Esophagus squamous epithelium (tissue), 5 donors: ENCODE results near the gene COL18A1. TPM values are rescaled to one million over a fixed set of nuclear protein-coding genes. Genes with fewer than 3 reads are reported as not detected.

Source experiments
- DNase-seq: peaks from one replicate; lab custom pipeline; 2025; lab: John Stamatoyannopoulos, UW
- H3K27ac ChIP-seq, 4 donors: fragments of 200-600 bp; sonication (generic); one replicate each; pipeline ENCODE4 v1.5.1; 2016 to 2019; ENCODE audit warnings: mild to moderate bottlenecking in 1 of 4
- H3K27me3 ChIP-seq, 4 donors: fragments of 200-600 bp; sonication (generic); 1 replicate in 3 of 4; 2 replicates in 1 of 4; pipeline versions ENCODE4 v1.5.1 to v1.6.0; 2017 to 2021; ENCODE audit warnings: antibody characterized with exemption in 1 of 4
- H3K36me3 ChIP-seq, 3 donors: fragments of 200-600 bp; sonication (generic); one replicate each; pipeline ENCODE4 v1.5.1; 2016 to 2019
- H3K4me1 ChIP-seq, 3 donors: fragments of 200-600 bp; sonication (generic); one replicate each; pipeline ENCODE4 v1.5.1; 2017 to 2019
- H3K4me3 ChIP-seq, 4 donors: fragments of 200-600 bp; sonication (generic); 1 replicate in 3 of 4; 2 replicates in 1 of 4; pipeline ENCODE4 v1.5.1; 2016 to 2019; ENCODE audit warnings: mild to moderate bottlenecking in 2 of 4, moderate library complexity in 1 of 4
- H3K9me3 ChIP-seq, 3 donors: fragments of 200-600 bp; sonication (generic); one replicate each; pipeline ENCODE4 v1.5.1; 2016 to 2019
- CTCF ChIP-seq, 6 experiments: fragments of 450-650 bp in 4 of 6; fragments of 200-600 bp in 2 of 6; sonication (generic) in 2 of 6; IDR thresholded peaks; one replicate each; pipeline ENCODE4 v1.5.1; 2016 to 2019; ENCODE audit warnings: antibody characterized with exemption in 6 of 6, mild to moderate bottlenecking in 4 of 6, moderate library complexity in 4 of 6
- POLR2A ChIP-seq, 4 donors: fragments of 450-650 bp; IDR thresholded peaks; one replicate each; pipeline ENCODE4 v1.6.1; 2017; ENCODE audit warnings: antibody characterized with exemption in 4 of 4, mild to moderate bottlenecking in 4 of 4, moderate library complexity in 3 of 4
- WGBS, 2 donors: methylation state at CpG; one replicate each; pipeline ENCODE4 v1.1.5; 2018; 5-methylcytosine and 5-hydroxymethylcytosine counted together
- intact Hi-C: fragments of 100-400 bp; cut with DNase I; formaldehyde crosslinking; loops from one replicate; pipeline ENCODE4 v1.15.0; 2022
- total RNA-seq, 4 donors: library from RNA; depleted of rRNA; stranded (reverse); fragments of >200 nt; gene quantifications; one replicate each; pipeline ENCODE4 v1.1.0, GENCODE V29; 2016
- donor health status: DM: yes; HTN: yes; CAD: no.

The COL18A1 gene
- total RNA-seq, 4 donors from 2014 or later: 38.9 to 69.0 (median 52.5) TPM

DNA sequence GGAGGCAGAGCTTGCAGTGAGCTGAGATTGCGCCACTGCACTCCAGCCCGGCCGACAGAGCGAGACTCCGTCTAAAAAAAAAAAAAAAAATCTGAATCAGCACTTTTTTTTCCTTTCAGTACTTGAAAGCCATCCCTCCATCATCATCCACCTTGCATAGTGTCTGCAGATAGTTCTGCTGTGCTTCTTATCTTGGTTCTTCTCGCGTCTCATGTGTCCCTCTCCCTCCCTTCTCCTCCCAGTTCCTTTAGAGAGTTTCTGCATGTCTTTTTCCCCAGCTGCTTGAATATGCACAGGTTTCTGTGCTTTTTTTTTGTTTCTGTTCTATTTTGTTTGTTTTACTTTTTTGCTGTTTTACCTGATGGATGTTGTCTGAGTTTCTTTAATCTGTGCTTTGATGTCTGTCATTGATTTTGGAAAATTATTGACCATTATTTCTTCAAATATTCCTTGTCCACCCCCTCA, 3.9 kb upstream of the COL18A1 start:
- no peak for DNase-seq
- Histone ChIP-seq H3K9me3 (peaks cover 0 to 11% (median 10%) of the 10 kb centered on the region in 3 donors), H3K36me3 (no peaks in the 10 kb centered on the region), H3K27ac (no peak overlapping the region), H3K4me3 (no peak overlapping the region), H3K27me3 (peaks cover 0 to 48% (median 0%) of the 10 kb centered on the region in 4 donors), H3K4me1 (peaks cover 10 to 36% (median 11%) of the 10 kb centered on the region in 3 donors)
- 87 to 98% methylated on average over 7 of the region's 7 CpGs for WGBS, 2 donors
- intact Hi-C loops: no loop called here
- TF ChIP-seq POLR2A (IDR thresholded peaks at IDR 0.05): no peak
- no peak for TF ChIP-seq CTCF (IDR thresholded peaks at IDR 0.05)

- WGBS, 2 donors: 78 to 93% methylated on average over 11 to 16 of the region's 17 CpGs
- TF ChIP-seq POLR2A (IDR thresholded peaks at IDR 0.05) (no peak), CTCF (IDR thresholded peaks at IDR 0.05) (no peak)
- Histone ChIP-seq H3K4me3 (no peak overlapping the region), H3K4me1 (peaks cover 10 to 47% (median 20%) of the 10 kb centered on the region in 3 donors), H3K27me3 (peaks cover 0 to 52% (median 0%) of the 10 kb centered on the region in 4 donors), H3K9me3 (peaks cover 0 to 11% (median 10%) of the 10 kb centered on the region in 3 donors), H3K27ac (peak overlapping the region in 1 of 4 donors; percentile 89), H3K36me3 (no peaks in the 10 kb centered on the region)
- intact Hi-C loops: no loop called here
- DNase-seq: no peak
Measured at GRCh38 chr21:45401916-45402900, 2.8 kb upstream of the COL18A1 start.

DNA sequence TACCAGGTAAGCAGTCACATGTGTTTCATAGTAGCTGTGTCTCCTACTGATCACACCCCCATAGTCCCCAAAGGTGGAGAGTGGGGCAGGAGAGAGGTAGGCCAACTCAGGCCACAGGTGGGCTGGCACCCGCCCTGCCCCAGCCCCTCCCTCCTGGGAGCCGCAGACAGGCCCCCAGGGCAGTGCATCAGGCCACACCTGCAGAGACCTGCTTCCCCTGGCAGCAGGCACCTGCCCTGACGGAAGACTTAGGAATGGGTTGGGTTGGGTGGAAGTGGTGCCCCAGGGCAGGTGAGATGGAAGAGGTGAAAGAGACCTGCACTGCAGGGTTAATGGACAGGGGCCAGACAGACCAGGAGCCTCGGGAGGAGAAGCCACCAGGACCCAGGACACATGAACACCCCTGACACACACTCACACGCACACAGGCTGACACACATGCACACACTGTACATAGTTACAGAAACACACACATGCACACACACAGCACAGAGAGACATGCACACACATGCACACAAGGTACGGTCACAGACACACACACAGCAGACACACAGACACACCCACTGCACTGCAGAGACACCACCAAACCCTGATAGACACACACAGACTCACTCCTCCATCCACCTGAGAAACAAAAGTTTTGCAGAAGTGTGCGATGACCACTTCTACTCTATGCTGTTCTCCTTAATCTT, 1.7 kb upstream of the COL18A1 start:
- H3K27ac ChIP-seq: peak overlapping the region; percentile 80 to 92 (median 87)

GRCh38 chr21:45403825-45404729, 888 bp upstream of the COL18A1 start:
- H3K27me3 ChIP-seq: peaks cover 0 to 63% (median 0%) of the 10 kb centered on the region in 4 donors
- DNase-seq: no peak
- peaks cover 0 to 11% (median 10%) of the 10 kb centered on the region in 3 donors for H3K9me3 ChIP-seq
- 14 to 19% methylated on average over 20 to 22 of the region's 39 CpGs for WGBS, 2 donors
- TF ChIP-seq CTCF (IDR thresholded peaks at IDR 0.05) (no peak), POLR2A (IDR thresholded peaks at IDR 0.05) (no peak)
- H3K36me3 ChIP-seq: no peaks in the 10 kb centered on the region
- H3K4me1 ChIP-seq: peaks cover 22 to 66% (median 39%) of the 10 kb centered on the region in 3 donors
- intact Hi-C loops: no loop called here
- peak overlapping the region; percentile 35 to 77 (median 60) for H3K4me3 ChIP-seq
- H3K27ac ChIP-seq: peak overlapping the region; percentile 80 to 92 (median 87)

More for the DNA sequence above, 1.7 kb upstream of the COL18A1 start:
- H3K4me3 ChIP-seq: no peak overlapping the region
- WGBS, 2 donors: 41 to 43% methylated on average over 6 of the region's 7 CpGs
- TF ChIP-seq POLR2A (IDR thresholded peaks at IDR 0.05) (no peak), CTCF (IDR thresholded peaks at IDR 0.05) (no peak)
- no peaks in the 10 kb centered on the region for H3K36me3 ChIP-seq
- peaks cover 0 to 11% (median 10%) of the 10 kb centered on the region in 3 donors for H3K9me3 ChIP-seq
- intact Hi-C loops: no loop called here
- H3K4me1 ChIP-seq: peaks cover 14 to 58% (median 31%) of the 10 kb centered on the region in 3 donors
- DNase-seq: no peak
- H3K27me3 ChIP-seq: peaks cover 0 to 56% (median 0%) of the 10 kb centered on the region in 4 donors
